ENCODE data around the gene TP53I11.

TP53I11 gene

DNA sequence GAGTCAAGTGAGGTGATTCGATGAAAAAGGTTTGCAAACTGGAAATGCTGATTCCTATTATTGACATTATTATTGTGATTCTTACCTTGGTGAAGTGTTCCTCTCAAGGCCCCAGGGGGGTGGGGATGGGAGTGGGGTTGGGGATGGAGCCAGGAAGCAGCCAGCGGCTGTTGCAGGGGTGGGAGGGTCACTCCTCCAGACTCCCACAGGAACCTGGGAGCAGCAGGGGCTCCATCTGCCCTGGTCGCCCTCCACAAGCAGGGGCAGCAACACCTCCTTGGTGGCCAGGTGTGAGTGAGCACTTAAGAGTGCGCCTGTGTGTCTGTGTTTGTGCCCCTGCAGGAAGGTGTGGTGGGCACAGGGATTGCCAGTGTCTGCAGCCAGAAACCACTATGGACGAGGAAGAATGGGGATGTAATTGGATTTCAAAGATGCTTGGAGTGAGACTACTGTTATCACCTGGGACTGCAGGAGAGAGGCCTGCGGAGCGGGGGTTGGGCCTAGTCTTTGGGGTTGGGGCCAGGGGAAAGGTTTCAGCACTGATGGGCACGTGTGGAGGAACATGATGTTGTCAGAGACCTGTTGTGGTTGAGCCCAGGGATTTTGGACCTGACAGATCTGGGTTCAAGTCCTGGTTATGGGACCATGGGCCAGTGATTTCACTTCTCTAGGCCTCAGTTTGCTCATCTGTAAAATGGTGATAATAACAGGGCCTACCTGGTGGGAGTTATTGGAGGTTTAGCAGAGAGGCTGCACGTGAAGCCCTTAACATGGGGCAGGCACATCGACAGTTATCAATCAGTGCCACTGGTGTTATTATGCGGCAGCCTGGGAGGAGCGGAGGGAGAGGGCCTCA is 3.6 kb upstream of the TP53I11 start:
- no peak for DNase-seq
- peaks cover 5% of the 10 kb centered on the region for H3K27me3 Mint-ChIP-seq
- no peak overlapping the region for H3K27ac Mint-ChIP-seq
- H3K9me3 Mint-ChIP-seq = no peaks in the 10 kb centered on the region
- H3K4me1 Mint-ChIP-seq (ENCODE audit: low read depth) = peaks cover 11% of the 10 kb centered on the region
- H3K36me3 Mint-ChIP-seq (ENCODE audit: low read depth) = no peaks in the 10 kb centered on the region
- H3K4me3 Mint-ChIP-seq = no peak overlapping the region

DNA sequence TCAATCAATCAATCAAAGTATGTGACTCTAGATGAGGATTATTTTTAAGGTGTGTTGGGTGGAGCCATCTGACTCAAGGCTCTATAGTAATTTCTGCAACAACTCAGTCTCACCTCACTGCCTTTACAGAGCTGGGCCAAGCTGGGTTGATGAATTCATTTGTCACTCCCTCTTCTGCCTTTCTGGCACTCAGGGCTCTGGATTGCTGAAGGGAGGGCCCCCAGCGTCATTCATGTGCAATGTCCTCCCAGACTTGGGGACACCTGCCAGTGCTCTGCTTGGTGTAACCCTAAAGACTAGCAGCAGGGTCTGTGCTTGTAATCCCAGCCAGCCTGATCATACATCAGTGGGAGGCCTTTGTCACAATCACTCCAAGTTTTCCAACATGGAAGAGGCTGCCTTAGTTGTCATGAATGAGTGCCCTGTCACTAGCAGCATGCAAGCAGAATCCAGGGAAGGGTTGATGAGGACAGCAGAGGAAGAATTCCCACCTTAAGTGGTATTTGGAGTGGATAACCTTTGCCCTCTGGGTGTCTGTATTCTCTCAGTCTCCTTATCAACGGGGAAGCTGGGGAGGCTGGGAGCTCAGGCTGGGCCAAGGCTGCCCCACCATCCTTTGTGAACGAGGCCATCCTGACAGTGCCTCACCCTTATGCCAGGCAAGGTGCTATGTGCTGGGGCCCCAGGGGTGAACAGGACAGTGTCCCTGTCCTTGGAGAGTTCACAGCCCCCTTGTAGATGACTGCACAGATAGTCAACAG is 2.0 kb upstream of the TP53I11 start:
- Mint-ChIP-seq H3K27ac (peak overlapping the region; percentile 33), H3K36me3 (ENCODE audit: low read depth) (no peaks in the 10 kb centered on the region), H3K27me3 (peaks cover 11% of the 10 kb centered on the region), H3K4me3 (no peak overlapping the region), H3K4me1 (ENCODE audit: low read depth) (peaks cover 17% of the 10 kb centered on the region), H3K9me3 (no peaks in the 10 kb centered on the region)
- no peak for DNase-seq

DNA sequence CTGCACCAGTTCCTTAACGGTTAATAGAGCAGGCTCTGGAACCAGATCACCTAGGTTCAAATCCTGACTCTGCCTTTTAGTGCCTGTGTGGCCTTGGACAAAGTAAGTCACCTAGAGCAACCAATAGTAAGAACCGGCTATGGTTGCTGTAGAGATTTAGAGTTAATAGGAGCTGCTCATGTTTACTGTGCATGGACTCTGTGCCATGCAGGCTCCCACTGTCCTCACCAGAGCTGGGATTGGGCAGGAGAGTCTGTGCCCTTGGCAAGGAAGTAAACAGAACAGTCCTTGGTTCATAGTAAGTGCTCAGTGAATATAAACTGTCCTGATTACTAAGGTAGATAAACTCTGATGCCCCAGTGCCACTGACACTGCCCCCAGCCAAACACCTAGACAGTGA is 1.4 kb upstream of the TP53I11 start:
- peaks cover 11% of the 10 kb centered on the region for H3K27me3 Mint-ChIP-seq
- peaks cover 17% of the 10 kb centered on the region for H3K4me1 Mint-ChIP-seq (ENCODE audit: low read depth)
- H3K36me3 Mint-ChIP-seq (ENCODE audit: low read depth) = no peaks in the 10 kb centered on the region
- no peaks in the 10 kb centered on the region for H3K9me3 Mint-ChIP-seq
- DNase-seq = no peak
- no peak overlapping the region for H3K4me3 Mint-ChIP-seq
- H3K27ac Mint-ChIP-seq = no peak overlapping the region

DNA sequence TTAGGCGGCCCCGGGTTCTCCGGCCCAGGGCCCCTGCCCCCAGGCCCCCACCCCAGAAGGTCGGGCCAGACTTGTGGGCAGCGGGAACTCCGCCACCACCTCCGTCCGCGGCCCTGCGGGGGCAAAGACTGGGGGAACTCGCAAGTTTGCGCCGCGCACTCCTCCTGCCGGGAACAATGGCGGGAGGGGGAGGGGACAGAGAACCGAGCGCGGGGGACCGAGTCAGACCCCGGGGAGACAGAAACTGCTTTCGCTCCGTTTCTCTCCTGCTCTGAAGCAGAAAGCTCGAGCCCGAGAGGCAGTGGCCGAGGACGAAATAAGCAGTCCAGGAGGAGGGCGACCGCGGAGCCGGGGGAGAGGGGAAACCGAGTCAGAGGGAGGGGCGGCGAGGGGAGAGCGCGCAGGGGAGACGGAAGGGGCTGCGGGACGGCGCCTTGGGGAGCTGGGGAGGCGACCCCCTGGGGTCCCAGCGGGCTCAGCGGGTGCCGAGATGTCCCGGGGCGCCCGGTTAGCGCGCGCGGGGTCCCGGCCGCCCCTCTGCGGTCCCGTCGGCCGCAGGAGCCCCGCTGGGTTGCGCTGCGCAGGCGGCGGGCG is 555 bp downstream of the TP53I11 start:
- peak; percentile 63 for DNase-seq
- peaks cover 7% of the 10 kb centered on the region for H3K27me3 Mint-ChIP-seq
- H3K27ac Mint-ChIP-seq = no peak overlapping the region
- no peaks in the 10 kb centered on the region for H3K36me3 Mint-ChIP-seq (ENCODE audit: low read depth)
- peak overlapping the region; percentile 77 for H3K4me3 Mint-ChIP-seq
- peaks cover 12% of the 10 kb centered on the region for H3K4me1 Mint-ChIP-seq (ENCODE audit: low read depth)
- no peaks in the 10 kb centered on the region for H3K9me3 Mint-ChIP-seq

DNA sequence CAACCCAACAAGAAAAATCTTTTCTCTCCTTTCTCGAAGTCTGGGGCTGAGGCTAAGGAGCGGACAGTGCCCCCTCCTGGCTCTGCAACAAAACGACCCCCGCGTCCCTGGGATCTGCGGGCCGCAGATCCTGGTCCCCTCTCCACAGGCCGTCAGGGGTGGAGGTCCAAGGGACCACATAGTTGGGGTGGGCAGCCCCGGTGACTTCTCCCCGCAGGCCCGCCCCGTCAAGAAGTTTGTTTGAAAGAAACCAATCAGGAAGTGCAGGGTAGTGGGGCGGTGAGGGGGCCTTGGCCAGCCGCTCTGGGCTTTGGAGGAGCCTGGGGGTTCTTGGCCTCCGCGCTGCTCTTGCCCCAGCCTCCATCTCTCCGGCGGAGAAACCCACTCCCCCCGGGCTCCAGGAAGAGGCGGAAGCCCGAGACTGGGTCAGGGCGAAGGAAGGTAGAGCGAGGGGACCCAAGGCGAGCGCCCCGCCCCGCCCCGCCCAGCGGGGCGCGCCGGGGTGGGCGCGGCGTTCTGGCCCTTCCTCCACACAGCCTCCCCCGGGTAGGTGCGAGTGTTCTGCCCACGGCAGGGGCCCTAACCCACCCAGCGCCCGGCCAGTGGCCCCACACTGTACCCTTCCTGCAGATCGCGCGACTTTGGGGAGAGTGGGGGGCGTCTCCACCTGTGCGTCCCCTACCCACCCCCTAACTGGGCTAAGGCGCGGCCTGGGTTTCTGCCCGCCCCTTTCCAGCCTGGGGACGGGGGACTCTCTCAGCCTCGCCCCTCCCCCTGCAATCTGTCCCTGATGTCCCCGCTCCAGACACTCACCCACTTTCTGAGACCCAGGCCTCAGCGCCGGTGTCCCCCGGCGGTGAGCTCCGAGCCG is 1.3 kb downstream of the TP53I11 start:
- H3K27me3 Mint-ChIP-seq = peaks cover 7% of the 10 kb centered on the region
- DNase-seq = peak; percentile 65
- H3K4me1 Mint-ChIP-seq (ENCODE audit: low read depth) = peaks cover 9% of the 10 kb centered on the region
- peak overlapping the region; percentile 14 for H3K27ac Mint-ChIP-seq
- H3K36me3 Mint-ChIP-seq (ENCODE audit: low read depth) = no peaks in the 10 kb centered on the region
- peak overlapping the region; percentile 77 for H3K4me3 Mint-ChIP-seq
- no peaks in the 10 kb centered on the region for H3K9me3 Mint-ChIP-seq

DNA sequence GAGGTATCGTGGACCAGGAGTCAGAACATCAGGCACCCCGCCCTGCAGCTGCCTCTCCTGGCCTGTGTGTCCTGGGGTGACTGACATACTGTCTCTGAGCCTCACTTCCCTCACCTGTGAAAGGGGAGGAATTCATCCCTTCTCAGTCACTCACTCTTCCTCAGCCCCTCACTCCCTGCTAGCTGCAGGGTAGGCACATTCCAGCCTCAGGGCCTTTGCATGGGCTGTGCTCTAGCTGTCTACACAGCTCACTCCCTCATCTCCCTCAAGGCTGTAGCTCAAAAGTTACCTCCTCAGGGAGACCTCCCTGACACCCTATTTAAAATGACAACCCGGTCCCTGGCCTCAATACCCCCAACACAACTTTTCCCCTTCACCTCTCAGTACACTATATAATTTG is 2.5 kb downstream of the TP53I11 start:
- Mint-ChIP-seq H3K27ac (no peak overlapping the region), H3K4me1 (ENCODE audit: low read depth) (peaks cover 21% of the 10 kb centered on the region), H3K36me3 (ENCODE audit: low read depth) (no peaks in the 10 kb centered on the region), H3K4me3 (no peak overlapping the region), H3K27me3 (peaks cover 7% of the 10 kb centered on the region), H3K9me3 (no peaks in the 10 kb centered on the region)
- no peak for DNase-seq

DNA sequence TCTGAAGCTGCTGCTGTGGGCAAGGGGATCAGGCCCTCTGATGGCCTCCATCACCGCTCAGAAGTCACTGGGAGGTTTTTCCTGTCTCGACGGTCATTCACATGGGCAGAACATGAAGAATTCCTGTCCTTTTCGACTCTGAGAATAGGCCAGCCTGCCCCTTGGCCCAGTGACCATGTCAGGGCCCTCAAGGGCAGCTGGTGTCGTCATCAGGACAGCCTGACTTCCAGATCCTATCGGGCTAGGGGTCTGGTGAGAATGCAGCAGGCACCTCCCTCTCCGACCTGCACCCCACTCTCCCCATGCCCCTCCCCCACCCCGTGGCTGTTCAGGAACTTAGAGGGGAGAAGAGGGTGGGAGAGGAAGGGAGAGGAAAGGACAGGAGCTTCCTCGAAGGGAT is 3.6 kb downstream of the TP53I11 start:
- Mint-ChIP-seq H3K4me3 (no peak overlapping the region), H3K36me3 (ENCODE audit: low read depth) (no peaks in the 10 kb centered on the region), H3K27me3 (peaks cover 7% of the 10 kb centered on the region), H3K27ac (no peak overlapping the region), H3K9me3 (no peaks in the 10 kb centered on the region), H3K4me1 (ENCODE audit: low read depth) (peaks cover 31% of the 10 kb centered on the region)
- DNase-seq = no peak

DNA sequence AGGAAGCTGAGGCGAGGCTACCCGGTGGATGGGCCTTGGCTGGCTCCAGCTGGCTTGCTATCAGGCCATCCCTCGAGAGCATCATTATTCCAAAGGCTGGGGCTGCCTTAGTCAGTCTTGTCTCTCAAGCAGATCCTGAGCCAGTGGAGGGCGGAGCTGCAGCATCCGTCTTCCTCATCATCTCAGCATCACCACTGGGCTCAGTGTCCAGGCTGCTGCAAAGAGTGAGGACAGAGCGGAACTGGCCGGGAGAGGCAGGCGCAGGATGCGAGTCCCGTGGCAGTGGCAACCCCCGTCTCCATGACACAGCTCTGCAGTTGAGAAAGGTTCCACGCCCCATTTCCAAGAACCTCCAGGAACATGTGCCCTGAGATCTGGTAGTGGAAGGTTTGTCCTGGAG is 4.4 kb downstream of the TP53I11 start:
- Mint-ChIP-seq H3K4me1 (ENCODE audit: low read depth) (peaks cover 32% of the 10 kb centered on the region), H3K27me3 (peaks cover 7% of the 10 kb centered on the region), H3K36me3 (ENCODE audit: low read depth) (no peaks in the 10 kb centered on the region)

DNA sequence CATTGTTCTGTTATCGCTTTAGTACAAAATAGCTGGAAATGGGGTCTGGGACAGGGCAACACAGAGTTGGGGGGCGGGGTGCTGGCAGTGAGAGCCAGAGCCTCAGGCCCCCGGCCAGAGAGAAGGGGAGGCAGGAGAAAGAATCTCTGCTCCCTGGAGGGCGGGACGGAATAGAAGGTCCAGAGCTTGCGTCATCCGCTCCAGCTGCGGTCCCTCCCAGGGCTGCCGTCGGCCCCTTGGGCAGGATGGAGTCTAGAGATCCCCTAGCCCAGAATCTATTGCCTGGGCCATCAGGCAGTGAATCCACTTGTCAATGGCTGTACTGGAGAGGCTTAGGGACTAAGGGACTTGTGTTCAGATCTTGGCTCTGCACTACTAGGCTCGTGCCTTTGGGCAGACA is 5.0 kb downstream of the TP53I11 start:
- no peak for DNase-seq
- Mint-ChIP-seq H3K27me3 (peaks cover 7% of the 10 kb centered on the region), H3K36me3 (ENCODE audit: low read depth) (no peaks in the 10 kb centered on the region), H3K4me1 (ENCODE audit: low read depth) (peaks cover 30% of the 10 kb centered on the region), H3K4me3 (no peak overlapping the region), H3K9me3 (no peaks in the 10 kb centered on the region), H3K27ac (no peak overlapping the region)

More for the DNA sequence above, 4.4 kb downstream of the TP53I11 start:
- Mint-ChIP-seq H3K27ac (no peak overlapping the region), H3K4me3 (no peak overlapping the region), H3K9me3 (no peaks in the 10 kb centered on the region)
- DNase-seq = no peak

DNA sequence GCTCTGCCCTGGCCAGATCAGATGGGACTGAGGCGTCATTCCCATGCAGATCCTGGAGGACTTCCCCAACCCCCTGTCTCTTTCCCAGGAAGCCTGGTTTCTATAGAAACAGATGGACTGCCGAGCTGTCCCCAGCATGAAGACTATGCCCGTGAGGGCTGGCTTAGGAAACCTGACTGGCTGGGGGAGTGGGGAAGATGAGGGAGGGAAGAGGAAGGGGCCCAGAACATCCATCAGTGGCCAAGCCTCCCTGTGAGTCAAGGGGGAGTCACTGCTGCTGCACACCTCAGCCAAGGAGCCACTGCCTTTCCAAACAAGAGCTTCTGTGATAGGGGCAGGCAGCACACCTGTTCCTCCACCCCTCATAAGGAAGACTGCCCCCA is 5.8 kb downstream of the TP53I11 start:
- Mint-ChIP-seq H3K27ac (no peak overlapping the region), H3K4me3 (no peak overlapping the region), H3K27me3 (peaks cover 7% of the 10 kb centered on the region), H3K4me1 (ENCODE audit: low read depth) (peaks cover 30% of the 10 kb centered on the region), H3K36me3 (ENCODE audit: low read depth) (no peaks in the 10 kb centered on the region), H3K9me3 (no peaks in the 10 kb centered on the region)
- no peak for DNase-seq

DNA sequence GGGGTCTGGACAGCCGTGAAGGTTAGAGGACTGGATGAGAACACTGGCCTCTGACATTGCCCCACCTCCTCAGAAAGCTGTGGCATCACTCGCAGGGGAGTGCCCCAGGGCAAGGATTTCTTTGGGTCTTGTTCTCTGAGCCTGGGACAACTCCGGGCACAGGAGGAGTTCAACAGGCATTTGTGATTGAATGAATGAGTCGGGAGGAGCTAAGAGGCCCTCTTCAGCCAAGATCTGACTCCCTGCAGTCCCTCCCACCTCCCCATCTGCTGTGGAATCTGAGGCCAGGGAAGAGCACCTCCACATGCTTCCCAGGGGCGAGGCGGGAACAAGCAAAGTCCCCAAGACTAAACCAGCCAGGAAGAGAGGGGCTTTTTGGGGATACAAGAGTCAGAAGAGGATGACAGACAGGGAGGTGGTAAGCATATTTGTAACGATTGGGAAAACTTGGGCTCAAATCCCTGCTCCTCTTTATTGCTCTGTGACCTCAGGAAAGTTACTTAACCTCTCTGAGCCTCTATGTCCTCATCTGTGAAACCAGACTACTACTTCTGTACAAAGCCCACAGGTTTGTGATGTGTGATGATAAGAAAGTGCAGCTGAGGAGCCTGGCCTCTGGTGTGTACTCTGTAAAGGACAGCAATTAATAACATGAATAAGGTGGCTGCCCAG is 6.4 kb downstream of the TP53I11 start:
- H3K36me3 Mint-ChIP-seq (ENCODE audit: low read depth) = no peaks in the 10 kb centered on the region
- H3K4me3 Mint-ChIP-seq = no peak overlapping the region
- no peaks in the 10 kb centered on the region for H3K9me3 Mint-ChIP-seq
- H3K27me3 Mint-ChIP-seq = peaks cover 7% of the 10 kb centered on the region
- peaks cover 30% of the 10 kb centered on the region for H3K4me1 Mint-ChIP-seq (ENCODE audit: low read depth)
- no peak overlapping the region for H3K27ac Mint-ChIP-seq
- DNase-seq = no peak

DNA sequence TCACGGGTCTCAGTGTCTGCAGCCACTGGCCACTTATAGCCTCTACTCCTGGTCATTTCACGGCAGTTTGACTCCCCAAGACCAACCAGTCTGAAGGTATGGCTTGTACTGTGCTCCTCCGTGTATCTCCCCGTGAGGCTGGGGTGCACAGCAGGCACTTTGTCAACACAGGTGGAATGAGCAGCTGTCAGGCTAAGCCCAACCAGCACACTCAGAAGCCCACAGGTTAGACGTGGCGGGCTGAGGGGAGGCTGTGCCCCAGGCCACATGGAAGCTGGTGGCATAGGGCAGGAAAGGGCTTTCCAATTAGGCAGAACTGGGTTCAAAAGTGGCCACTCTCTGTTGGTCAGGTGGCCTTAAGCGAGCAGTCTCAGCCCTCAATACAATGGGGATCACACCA is 7.0 kb downstream of the TP53I11 start:
- DNase-seq = no peak
- Mint-ChIP-seq H3K9me3 (no peaks in the 10 kb centered on the region), H3K27me3 (peaks cover under 1% of the 10 kb centered on the region), H3K36me3 (ENCODE audit: low read depth) (no peaks in the 10 kb centered on the region), H3K27ac (no peak overlapping the region), H3K4me1 (ENCODE audit: low read depth) (peaks cover 25% of the 10 kb centered on the region), H3K4me3 (no peak overlapping the region)

DNA sequence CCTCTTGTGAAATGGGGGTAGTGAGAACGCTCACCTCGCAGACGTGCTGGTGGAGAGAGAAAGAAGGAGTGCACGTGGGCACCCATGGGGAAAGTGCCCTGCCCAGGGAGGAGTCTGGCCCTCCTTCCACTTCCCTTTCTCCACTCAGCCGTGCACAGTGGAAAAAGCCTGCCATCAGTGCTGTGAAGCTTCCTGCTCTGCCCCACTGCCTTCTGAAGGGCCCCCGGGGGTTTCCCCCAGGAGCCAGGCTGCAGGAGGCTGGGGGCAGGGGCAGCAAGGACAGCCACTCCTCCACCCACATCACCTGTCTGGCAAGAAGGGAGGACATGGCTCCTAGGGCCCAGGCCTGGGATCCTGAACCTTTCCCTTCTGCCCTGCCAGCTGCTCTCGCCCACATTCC is 7.6 kb downstream of the TP53I11 start:
- no peaks in the 10 kb centered on the region for H3K9me3 Mint-ChIP-seq
- H3K36me3 Mint-ChIP-seq (ENCODE audit: low read depth) = no peaks in the 10 kb centered on the region
- no peak overlapping the region for H3K4me3 Mint-ChIP-seq
- H3K4me1 Mint-ChIP-seq (ENCODE audit: low read depth) = peaks cover 24% of the 10 kb centered on the region
- peak overlapping the region; percentile 63 for H3K27ac Mint-ChIP-seq
- no peaks in the 10 kb centered on the region for H3K27me3 Mint-ChIP-seq
- DNase-seq = peak; percentile 54

Data from activated T-cell treated with anti-CD3 and anti-CD28 coated beads, Interleukin-2, amount 50 U/mL, for 24 hours (primary cell).